Measurements from ENCODE around the gene TM9SF4.

TM9SF4 gene

GRCh38 chr20:32109392-32110172 is at the start of gene TM9SF4:
TM9SF4 (plus strand) TSS chr20:32109714; CDS start chr20:32109741, 27 bp downstream.
- peak; percentile 83 for DNase-seq

GRCh38 chr20:32062776-32063170 is 46.7 kb upstream of the TM9SF4 start:
- no peak for DNase-seq

- DNase-seq = no peak
These were observed 45.8 kb upstream of the TM9SF4 start for GRCh38 chr20:32063695-32064094.

GRCh38 chr20:32064667-32065066 is 44.8 kb upstream of the TM9SF4 start:
- no peak for DNase-seq

- DNase-seq = no peak
These were observed 42.2 kb upstream of the TM9SF4 start for GRCh38 chr20:32067234-32067821.

- DNase-seq = no peak
These were observed 41.3 kb upstream of the TM9SF4 start for GRCh38 chr20:32068174-32068573.

- DNase-seq = no peak
These were observed 39.8 kb upstream of the TM9SF4 start for GRCh38 chr20:32069711-32070110.

- no peak for DNase-seq
These were observed 39.2 kb upstream of the TM9SF4 start for GRCh38 chr20:32070282-32070681.

GRCh38 chr20:32070690-32071213 is 38.8 kb upstream of the TM9SF4 start:
- DNase-seq = no peak

GRCh38 chr20:32071395-32072167 is 37.9 kb upstream of the TM9SF4 start:
- DNase-seq = no peak

- no peak for DNase-seq
These were observed 37.3 kb upstream of the TM9SF4 start for GRCh38 chr20:32072168-32072750.

- DNase-seq = no peak
These were observed 34.0 kb upstream of the TM9SF4 start for GRCh38 chr20:32075534-32075933.

GRCh38 chr20:32077190-32077589 is 32.3 kb upstream of the TM9SF4 start:
- DNase-seq = no peak

- no peak for DNase-seq
These were observed 31.2 kb upstream of the TM9SF4 start for GRCh38 chr20:32078322-32078721.

- no peak for DNase-seq
These were observed 30.7 kb upstream of the TM9SF4 start for GRCh38 chr20:32078791-32079190.

GRCh38 chr20:32079655-32080109 is 29.8 kb upstream of the TM9SF4 start:
- DNase-seq = no peak

GRCh38 chr20:32080783-32081182 is 28.7 kb upstream of the TM9SF4 start:
- DNase-seq = no peak

- DNase-seq = no peak
These were observed 26.0 kb upstream of the TM9SF4 start for GRCh38 chr20:32083469-32083868.

- no peak for DNase-seq
These were observed 22.4 kb upstream of the TM9SF4 start for GRCh38 chr20:32087070-32087469.

GRCh38 chr20:32088759-32089158 is 20.8 kb upstream of the TM9SF4 start:
- no peak for DNase-seq

- no peak for DNase-seq
These were observed 19.7 kb upstream of the TM9SF4 start for GRCh38 chr20:32089637-32090362.

- DNase-seq = peak; percentile 40
These were observed 17.6 kb upstream of the TM9SF4 start for GRCh38 chr20:32091888-32092346.
